H1 (cell line): ENCODE data around the gene NRROS. TPM values are rescaled to one million over a fixed set of nuclear protein-coding genes. Genes with fewer than 3 reads are reported as not detected.

Experiments used
- CTCF ChIA-PET: fragments of 300-600 bp; sonication (Branson Sonifier 250); formaldehyde crosslinking; loops from one replicate; lab custom pipeline; 2021; ENCODE audit not compliant: partially characterized antibody; lab: Charles Lee
- POLR2A ChIA-PET: fragments of 300-600 bp; sonication (Branson Sonifier 250); formaldehyde crosslinking; loops from one replicate; lab custom pipeline; 2021; ENCODE audit warnings: inconsistent platforms; ENCODE audit not compliant: partially characterized antibody; lab: Charles Lee
- DNase-seq, 2 experiments: peaks; one replicate each; pipeline versions ENCODE4 v3.0.0 to v3.0.0-alpha.2; 2010 to 2022; ENCODE audit warnings: low spot score in 2 of 2, low read depth in 1 of 2, mixed read lengths in 1 of 2
- FAIRE-seq: peaks from 2 replicates; lab custom pipeline; 2011; peaks lifted over from hg19 to GRCh38; lab: Jason Lieb, UNC
- H2AFZ ChIP-seq: 2 replicates; pipeline ENCODE4 v1.8.1; 2012; ENCODE audit warnings: low read length, inconsistent platforms
- H2AK5ac ChIP-seq: 2 replicates; pipeline ENCODE4 v1.6.1; 2013; ENCODE audit warnings: low read depth, low read length
- H2BK120ac ChIP-seq: replicated peaks from 2 replicates; pipeline ENCODE3; 2013; ENCODE audit warnings: low read depth, low read length, inconsistent platforms
- H2BK12ac ChIP-seq: 2 replicates; pipeline ENCODE4 v1.6.1; 2013; ENCODE audit warnings: low read depth, low read length
- H2BK15ac ChIP-seq: 2 replicates; pipeline ENCODE4 v1.6.1; 2013; ENCODE audit warnings: low read length
- H2BK20ac ChIP-seq: 2 replicates; pipeline ENCODE4 v1.6.1; 2013; ENCODE audit warnings: low read length
- H2BK5ac ChIP-seq: 2 replicates; pipeline ENCODE4 v1.6.1; 2013; ENCODE audit warnings: low read depth, low read length
- H3K14ac ChIP-seq: 2 replicates; pipeline ENCODE4 v1.6.1; 2013; ENCODE audit warnings: inconsistent platforms; ENCODE audit not compliant: insufficient read length
- H3K18ac ChIP-seq: 2 replicates; pipeline ENCODE4 v1.6.1; 2013; ENCODE audit warnings: low read length; ENCODE audit errors: extremely low read depth
- H3K23ac ChIP-seq: 2 replicates; pipeline ENCODE4 v1.6.1; 2013; ENCODE audit warnings: inconsistent platforms; ENCODE audit not compliant: insufficient read length
- H3K23me2 ChIP-seq: 2 replicates; pipeline ENCODE4 v1.6.1; 2013; ENCODE audit warnings: low read depth, low read length
- H3K27ac ChIP-seq: 2 replicates; pipeline ENCODE4 v1.6.1; 2011; ENCODE audit warnings: low read depth, low read length, inconsistent platforms
- H3K27me3 ChIP-seq, 4 experiments: replicated peaks in 1 of 4; 1 replicate in 1 of 4; 2 replicates in 3 of 4; pipeline versions ENCODE4 v1.6.1 to v1.8.1; 2011 to 2013; ENCODE audit warnings: low read length in 3 of 4, mild to moderate bottlenecking in 3 of 4, inconsistent platforms in 2 of 4, mixed read lengths in 2 of 4, moderate library complexity in 1 of 4; ENCODE audit not compliant: control insufficient read depth in 3 of 4, insufficient read depth in 3 of 4; ENCODE audit errors: extremely low read depth in 1 of 4
- H3K36me3 ChIP-seq, 4 experiments: 2 replicates each; pipeline versions ENCODE4 v1.6.1 to v1.8.1; 2011 to 2013; ENCODE audit warnings: mild to moderate bottlenecking in 4 of 4, low read length in 3 of 4, moderate library complexity in 2 of 4, control low read depth in 1 of 4, inconsistent platforms in 1 of 4; ENCODE audit not compliant: insufficient read depth in 4 of 4, control insufficient read depth in 2 of 4
- H3K4ac ChIP-seq: replicated peaks from 2 replicates; pipeline ENCODE3; 2013; ENCODE audit warnings: low read length, low read depth, mixed read lengths, inconsistent platforms; ENCODE audit not compliant: insufficient read length
- H3K4me1 ChIP-seq, 4 experiments: replicated peaks in 1 of 4; 1 replicate in 1 of 4; 2 replicates in 3 of 4; pipeline versions ENCODE4 v1.6.1 to v1.8.1; 2011 to 2013; ENCODE audit warnings: low read length in 3 of 4, inconsistent platforms in 2 of 4, mixed read lengths in 1 of 4; ENCODE audit not compliant: insufficient read depth in 4 of 4, control insufficient read depth in 3 of 4
- H3K4me2 ChIP-seq, 2 experiments: 2 replicates each; pipeline versions ENCODE4 v1.6.1 to v1.8.1; 2011 to 2013; ENCODE audit warnings: low read depth in 2 of 2, low read length in 2 of 2, control low read depth in 1 of 2, inconsistent platforms in 1 of 2, mild to moderate bottlenecking in 1 of 2; ENCODE audit not compliant: insufficient read depth in 1 of 2
- H3K4me3 ChIP-seq, 4 experiments: fragments of 200-600, 300-600 bp in 1 of 4; sonication (generic), shearing (Covaris generic), sonication (Bioruptor Twin) in 1 of 4; 2 replicates each; pipeline versions ENCODE4 v1.5.1 to v1.8.1; 2011 to 2016; ENCODE audit warnings: low read length in 4 of 4, low read depth in 3 of 4, control low read depth in 2 of 4, inconsistent platforms in 2 of 4, mild to moderate bottlenecking in 2 of 4, mixed read lengths in 1 of 4, moderate library complexity in 1 of 4; ENCODE audit not compliant: insufficient read depth in 2 of 4; ENCODE audit errors: extremely low read depth in 1 of 4
- H3K56ac ChIP-seq: replicated peaks from 2 replicates; pipeline ENCODE3; 2013; ENCODE audit warnings: low read depth, mild to moderate bottlenecking, mixed read lengths, low read length, inconsistent platforms; ENCODE audit not compliant: insufficient read length
- H3K79me1 ChIP-seq: 2 replicates; pipeline ENCODE4 v1.6.1; 2013; ENCODE audit warnings: low read depth, low read length, control low read depth
- H3K79me2 ChIP-seq, 2 experiments: 2 replicates each; pipeline versions ENCODE4 v1.6.1 to v1.8.1; 2012 to 2013; ENCODE audit warnings: low read length in 2 of 2, mild to moderate bottlenecking in 2 of 2, inconsistent platforms in 1 of 2; ENCODE audit not compliant: insufficient read depth in 2 of 2, control insufficient read depth in 1 of 2
- H3K9ac ChIP-seq, 4 experiments: replicated peaks in 1 of 4; 1 replicate in 1 of 4; 2 replicates in 3 of 4; pipeline versions ENCODE4 v1.6.1 to v1.8.1; 2011 to 2013; ENCODE audit warnings: low read depth in 3 of 4, low read length in 3 of 4, control low read depth in 2 of 4, mild to moderate bottlenecking in 2 of 4, moderate library complexity in 2 of 4, inconsistent platforms in 1 of 4; ENCODE audit errors: extremely low read depth in 1 of 4
- H3K9me3 ChIP-seq, 2 experiments: 2 replicates each; pipeline versions ENCODE4 v1.6.1 to v1.8.1; 2012 to 2013; ENCODE audit warnings: mild to moderate bottlenecking in 2 of 2, moderate library complexity in 2 of 2, control low read depth in 1 of 2, inconsistent platforms in 1 of 2, low read depth in 1 of 2, low read length in 1 of 2, mixed read lengths in 1 of 2; ENCODE audit not compliant: insufficient read depth in 2 of 2
- H4K20me1 ChIP-seq, 2 experiments: replicated peaks in 1 of 2; 2 replicates each; pipeline versions ENCODE3 to v1.8.1; 2011 to 2013; ENCODE audit warnings: inconsistent platforms in 2 of 2, low read length in 2 of 2, mild to moderate bottlenecking in 1 of 2; ENCODE audit not compliant: insufficient read depth in 2 of 2, control insufficient read depth in 1 of 2
- H4K5ac ChIP-seq: 2 replicates; pipeline ENCODE4 v1.6.1; 2013; ENCODE audit warnings: low read length, low read depth, mixed read lengths, inconsistent platforms; ENCODE audit not compliant: insufficient read length
- H4K8ac ChIP-seq: 2 replicates; pipeline ENCODE4 v1.8.0; 2013; ENCODE audit warnings: mild to moderate bottlenecking, moderate library complexity, low read length, inconsistent platforms; ENCODE audit not compliant: insufficient read depth; ENCODE audit errors: extremely low read depth
- H4K91ac ChIP-seq: replicated peaks from 2 replicates; pipeline ENCODE3; 2013; ENCODE audit warnings: low read length, mixed read lengths, inconsistent platforms; ENCODE audit not compliant: insufficient read length
- CBX5 ChIP-seq: fragments of 300-800, 300-1000 bp; sonication (generic); IDR thresholded peaks from 2 replicates; pipeline ENCODE4 v1.7.1; 2016; ENCODE audit warnings: antibody characterized with exemption, low read length, low read depth
- CBX8 ChIP-seq: fragments of 300-800, 300-1000 bp; sonication (generic); IDR thresholded peaks from 2 replicates; pipeline ENCODE4 v1.7.1; 2016; ENCODE audit warnings: low read depth, low read length, borderline replicate concordance
- CHD2 ChIP-seq: IDR thresholded peaks from 2 replicates; pipeline ENCODE4 v1.6.1; 2012; ENCODE audit warnings: low read length, improper control_type of control experiment
- NANOG ChIP-seq: IDR thresholded peaks from 2 replicates; pipeline ENCODE4 v1.6.1; 2011; ENCODE audit warnings: low read length, low read depth, mild to moderate bottlenecking, inconsistent platforms; ENCODE audit not compliant: insufficient read depth, poor library complexity, severe bottlenecking
- NRF1 ChIP-seq: IDR thresholded peaks from 2 replicates; pipeline ENCODE4 v1.6.1; 2011; ENCODE audit warnings: mild to moderate bottlenecking, low read depth, low read length, improper control_type of control experiment
- PHF8 ChIP-seq: fragments of 200-600 bp; sonication (generic); conservative IDR thresholded peaks from 2 replicates; pipeline ENCODE4 v1.7.1; 2012; ENCODE audit warnings: low read depth, mild to moderate bottlenecking, inconsistent platforms, low read length, moderate library complexity
- RBBP5 ChIP-seq: IDR thresholded peaks from 2 replicates; pipeline ENCODE4 v1.7.1; 2012; ENCODE audit warnings: low read depth, mild to moderate bottlenecking, inconsistent platforms, low read length, moderate library complexity, borderline replicate concordance
- RFX5 ChIP-seq: IDR thresholded peaks from 2 replicates; pipeline ENCODE4 v1.6.1; 2011; ENCODE audit warnings: low read depth, low read length, improper control_type of control experiment, borderline replicate concordance
- SIRT6 ChIP-seq: IDR thresholded peaks from one replicate; pipeline ENCODE4 v1.7.1; 2012; ENCODE audit warnings: low read length, inconsistent platforms
- SP2 ChIP-seq: IDR thresholded peaks from 2 replicates; pipeline ENCODE4 v1.6.1; 2012; ENCODE audit warnings: mild to moderate bottlenecking, low read length, inconsistent platforms
- SRF ChIP-seq: IDR thresholded peaks from 2 replicates; pipeline ENCODE4 v1.6.1; 2011; ENCODE audit warnings: mild to moderate bottlenecking, low read depth, low read length, moderate library complexity
- YY1 ChIP-seq: IDR thresholded peaks from 2 replicates; pipeline ENCODE4 v1.6.1; 2011; ENCODE audit warnings: low read depth, mild to moderate bottlenecking, low read length
- ZNF274 ChIP-seq: IDR thresholded peaks from 2 replicates; pipeline ENCODE4 v1.7.0; 2012; ENCODE audit warnings: low read length, borderline replicate concordance; ENCODE audit errors: extremely low read depth
- WGBS, 2 experiments: shearing (Covaris generic) in 1 of 2; methylation state at CpG; one replicate each; pipeline versions ENCODE4 v1.1.6 to v1.1.7; 2013 to 2015; ENCODE audit warnings: low lambda C conversion rate in 2 of 2, mixed read lengths in 2 of 2, inconsistent platforms in 1 of 2, low coverage in 1 of 2, missing lambda C conversion rate in 1 of 2; ENCODE audit not compliant: insufficient replicate concordance in 2 of 2, insufficient coverage in 1 of 2, insufficient read length in 1 of 2; ENCODE audit errors: extremely low coverage in 1 of 2, missing lambda C conversion rate in 1 of 2; 5-methylcytosine and 5-hydroxymethylcytosine counted together
- polyA plus RNA-seq, 7 experiments: library from polyadenylated mRNA; depleted of rRNA in 3 of 7; stranded (reverse) in 5 of 7; unstranded in 2 of 7; fragments of >200 nt in 5 of 7; fragments of 200-250 nt in 2 of 7; gene quantifications; 1 replicate in 5 of 7; 2 replicates in 1 of 7; 4 replicates in 1 of 7; pipeline versions ENCODE4 v1.2.1 to v1.2.3, GENCODE V29; 2011 to 2013; ENCODE audit warnings: missing spikeins in 2 of 7, mixed read lengths in 2 of 7
- total RNA-seq: library from RNA; stranded (reverse); fragmentation: NEBNext Ultra II Directional; extraction: Animal tissue kit (Norgen Biotek cat#: 25700); gene quantifications from 2 replicates; pipeline ENCODE4 v1.2.1, GENCODE V29; 2021
- TF ChIP-seq, protein P1 (sequence below): IDR thresholded peaks from 2 replicates; pipeline ENCODE4 v1.6.1; 2012; ENCODE audit warnings: inconsistent platforms

Gene NRROS
- total and polyA plus RNA-seq, 2 of the 8 experiments (the other 6 are each of a cell fraction or from before 2014, with no cell fraction given), result 5.3 to 7.3 TPM

DNA sequence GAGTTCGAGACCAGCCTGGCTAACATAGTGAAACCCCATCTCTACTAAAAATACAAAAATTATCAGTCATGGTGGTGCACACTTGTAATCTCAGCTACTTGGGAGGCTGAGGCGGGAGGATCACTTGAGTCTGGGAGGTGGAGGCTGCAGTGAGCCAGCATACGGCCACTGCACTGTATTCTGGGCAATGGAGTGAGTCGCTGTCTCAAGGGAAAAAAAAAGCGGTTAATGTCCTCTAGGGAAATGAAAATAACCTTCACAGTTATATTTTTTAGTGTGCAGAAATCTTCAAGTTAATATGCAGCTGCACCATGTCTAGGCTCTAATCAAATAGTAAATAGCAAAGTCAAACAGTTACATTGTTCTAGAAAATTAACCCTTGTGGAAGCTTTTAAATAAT lies 57.8 kb downstream of the NRROS start:
- no peak overlapping the region for H2BK5ac ChIP-seq
- H3K36me3 ChIP-seq, result no peaks in the 10 kb centered on the region
- no peak overlapping the region for H3K4me2 ChIP-seq
- no peak overlapping the region for H3K4ac ChIP-seq
- 94% methylated on average over 5 of the region's 5 CpGs; no CpG with 5 or more reads in 1 of the 2 experiments for WGBS, 2 experiments
- no peak overlapping the region for H3K4me3 ChIP-seq
- H2BK20ac ChIP-seq, result no peak overlapping the region
- H4K5ac ChIP-seq, result no peak overlapping the region
- H4K8ac ChIP-seq, result no peak overlapping the region
- H3K79me2 ChIP-seq, result no peaks in the 10 kb centered on the region
- no peaks in the 10 kb centered on the region for H3K27me3 ChIP-seq
- CTCF ChIA-PET, result interaction anchor here (1.2 to 1.5 kb wide), 3 partner anchors 12 to 13 kb away, joined by 3 to 5 read pairs (median 5); no protein-coding TSS in a partner anchor
- no peak overlapping the region for H2BK120ac ChIP-seq
- no peak overlapping the region for H3K9ac ChIP-seq
- H2AK5ac ChIP-seq, result no peak overlapping the region
- DNase-seq (no peak), FAIRE-seq (no peak)
- H3K79me1 ChIP-seq, result no peaks in the 10 kb centered on the region
- no peak overlapping the region for H3K56ac ChIP-seq
- POLR2A ChIA-PET, result interaction anchor here (0.7 kb wide), 1 partner anchor 225 kb away, joined by 3 read pairs; no protein-coding TSS in a partner anchor
- no peak overlapping the region for H2AFZ ChIP-seq
- no peak overlapping the region for H4K91ac ChIP-seq
- H4K20me1 ChIP-seq, result peaks cover 0 to 6% of the 10 kb centered on the region in 2 experiments
- H2BK15ac ChIP-seq, result no peak overlapping the region
- no peak overlapping the region for H3K14ac ChIP-seq
- H3K9me3 ChIP-seq, result no peaks in the 10 kb centered on the region
- H3K23me2 ChIP-seq, result peaks cover 14% of the 10 kb centered on the region; the same call in 1 of the 2 replicates
- H3K27ac ChIP-seq, result no peak overlapping the region
- H3K18ac ChIP-seq, result no peak overlapping the region
- no peaks in the 10 kb centered on the region for H3K4me1 ChIP-seq
- no peak overlapping the region for H3K23ac ChIP-seq
- H2BK12ac ChIP-seq, result no peak overlapping the region
- TF ChIP-seq, protein P1, sequence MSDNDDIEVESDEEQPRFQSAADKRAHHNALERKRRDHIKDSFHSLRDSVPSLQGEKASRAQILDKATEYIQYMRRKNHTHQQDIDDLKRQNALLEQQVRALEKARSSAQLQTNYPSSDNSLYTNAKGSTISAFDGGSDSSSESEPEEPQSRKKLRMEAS, result no peak
- TF ChIP-seq SRF (no peak), CBX5 (no peak), RFX5 (no peak), CBX8 (no peak), SP2 (no peak), CHD2 (no peak), NRF1 (no peak), ZNF274 (no peak), PHF8 (no peak), RBBP5 (no peak), SIRT6 (no peak), NANOG (no peak), YY1 (no peak)
